RKO (cell line): ENCODE results near the gene EDNRA.
A peak's percentile ranks its signal among the peaks of the same experiment; 100 is the strongest.
"Not testable (repeated sequence)": the region's sequence is repeated elsewhere in the genome, so short reads cannot be mapped to it uniquely, and the experiment has no call there.

Experiments used
- DNase-seq: peaks from one replicate; pipeline ENCODE4 v3.0.0-alpha.2; 2016; ENCODE audit warnings: low spot score

Gene EDNRA

DNA sequence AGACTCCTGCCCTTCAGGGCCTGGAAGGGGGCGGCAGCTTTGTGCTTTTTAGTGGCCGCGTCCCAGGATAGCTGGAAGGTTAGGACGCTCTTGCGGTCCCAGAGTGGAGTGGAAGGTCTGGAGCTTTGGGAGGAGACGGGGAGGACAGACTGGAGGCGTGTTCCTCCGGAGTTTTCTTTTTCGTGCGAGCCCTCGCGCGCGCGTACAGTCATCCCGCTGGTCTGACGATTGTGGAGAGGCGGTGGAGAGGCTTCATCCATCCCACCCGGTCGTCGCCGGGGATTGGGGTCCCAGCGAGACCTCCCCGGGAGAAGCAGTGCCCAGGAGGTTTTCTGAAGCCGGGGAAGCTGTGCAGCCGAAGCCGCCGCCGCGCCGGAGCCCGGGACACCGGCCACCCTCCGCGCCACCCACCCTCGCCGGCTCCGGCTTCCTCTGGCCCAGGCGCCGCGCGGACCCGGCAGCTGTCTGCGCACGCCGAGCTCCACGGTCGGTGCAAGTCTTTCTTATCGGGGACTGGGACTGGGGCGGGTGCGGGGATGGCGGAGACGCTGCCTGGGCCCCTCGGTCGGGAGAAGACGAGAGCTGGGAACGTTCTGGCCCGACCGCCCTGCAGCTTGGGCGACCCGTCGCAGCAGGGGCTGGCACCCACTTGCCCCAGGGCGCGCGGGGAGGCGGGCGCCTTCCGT, at the start of gene EDNRA:
Gene EDNRA (plus strand): TSS at position 207 of the 686 bp plus-strand sequence. CDS start 4,585 bp downstream, outside the sequence.
- no peak for DNase-seq

GRCh38 chr4:147434370-147434769, 46.5 kb upstream of the EDNRA start:
- DNase-seq: not testable (repeated sequence)

- no peak for DNase-seq
Observed at GRCh38 chr4:147440442-147440841, 40.5 kb upstream of the EDNRA start.

GRCh38 chr4:147447786-147448185, 33.1 kb upstream of the EDNRA start:
- DNase-seq: no peak

- peak; percentile 20 for DNase-seq
Observed at GRCh38 chr4:147453561-147454141, 27.2 kb upstream of the EDNRA start.

DNA sequence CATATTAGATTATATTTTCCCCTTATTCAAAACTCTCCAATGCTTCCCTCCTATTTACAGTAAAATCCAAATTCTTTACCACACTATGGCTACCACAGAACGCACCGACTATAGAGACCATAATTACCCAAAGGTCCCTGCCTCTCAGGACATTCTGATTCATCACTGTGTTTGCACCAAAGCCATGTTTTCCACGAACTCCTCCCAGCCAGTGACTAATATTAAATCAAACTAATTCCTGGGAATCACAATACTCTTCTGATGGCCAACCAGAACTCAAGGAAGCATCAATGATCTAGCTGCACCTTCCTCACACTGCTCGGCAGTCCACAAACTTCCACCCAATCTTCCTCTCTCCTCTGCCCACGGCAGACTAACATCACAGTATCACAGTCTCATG, 24.2 kb upstream of the EDNRA start:
- DNase-seq: no peak

DNA sequence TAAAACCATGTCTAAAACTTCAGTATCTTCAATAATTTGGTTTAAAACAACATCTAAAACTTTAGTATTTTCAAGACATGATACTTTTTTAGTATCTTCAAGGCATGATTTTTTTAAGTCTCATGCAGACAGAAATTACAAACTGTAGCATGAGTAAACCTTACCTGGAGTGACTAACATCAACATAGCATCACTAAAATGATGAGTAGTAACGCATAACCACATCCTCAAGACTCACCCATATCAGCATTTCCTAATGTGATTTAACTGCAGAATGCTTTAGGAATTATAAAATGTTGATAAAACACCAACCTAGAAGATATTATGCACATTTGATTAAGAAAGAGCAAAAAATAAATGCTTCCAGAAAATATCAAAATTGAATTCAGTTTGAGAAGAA, 19.7 kb upstream of the EDNRA start:
- peak; percentile 56 for DNase-seq

DNA sequence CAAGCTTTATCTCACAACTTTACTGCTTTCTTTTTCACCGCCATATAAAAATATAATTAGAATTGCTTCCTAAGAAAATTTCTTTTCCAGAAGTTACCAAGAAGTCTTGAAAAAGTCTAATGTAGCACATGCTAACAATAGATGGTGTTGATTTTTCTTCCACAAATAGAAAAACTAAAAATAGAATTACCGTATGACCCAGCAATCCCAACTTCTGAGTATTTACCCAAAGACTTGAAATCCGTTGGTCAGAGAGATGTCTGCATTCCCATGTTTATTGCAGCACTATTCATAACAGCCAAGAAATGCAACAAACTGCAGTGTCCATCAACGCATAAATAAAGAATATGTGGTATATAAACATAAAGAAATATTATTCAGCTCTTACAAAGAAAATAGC, 17.8 kb upstream of the EDNRA start:
- no peak for DNase-seq

- no peak for DNase-seq
Observed at GRCh38 chr4:147465461-147465860, 15.4 kb upstream of the EDNRA start.

- DNase-seq: no peak
Observed at GRCh38 chr4:147477439-147477838, 3.5 kb upstream of the EDNRA start.

- DNase-seq: no peak
Observed at GRCh38 chr4:147479376-147479775, 1.5 kb upstream of the EDNRA start.

- no peak for DNase-seq
Observed at GRCh38 chr4:147479786-147480185, 1.1 kb upstream of the EDNRA start.

GRCh38 chr4:147480502-147480890, 401 bp upstream of the EDNRA start:
- no peak for DNase-seq

GRCh38 chr4:147481577-147482109, 746 bp downstream of the EDNRA start:
- DNase-seq: no peak

DNA sequence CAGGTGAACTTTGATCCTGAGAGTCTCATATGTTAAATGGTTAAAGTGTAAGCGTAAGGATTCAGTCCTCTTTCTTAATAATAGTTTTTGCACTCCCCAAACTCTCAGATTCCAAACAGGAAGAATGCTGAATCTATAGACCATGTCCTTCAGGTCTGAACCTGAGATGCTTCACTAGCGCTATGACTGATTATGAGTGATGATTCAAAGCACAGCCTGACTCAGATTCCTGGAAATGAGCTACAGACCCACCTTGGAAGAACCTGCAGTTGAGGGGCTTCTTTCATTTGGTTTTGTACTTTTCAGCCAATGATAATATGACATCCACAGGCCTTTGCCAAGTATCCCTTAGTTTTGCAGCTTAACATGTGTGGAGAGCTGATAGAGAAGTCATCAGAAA, 1.4 kb downstream of the EDNRA start:
- DNase-seq: no peak

DNA sequence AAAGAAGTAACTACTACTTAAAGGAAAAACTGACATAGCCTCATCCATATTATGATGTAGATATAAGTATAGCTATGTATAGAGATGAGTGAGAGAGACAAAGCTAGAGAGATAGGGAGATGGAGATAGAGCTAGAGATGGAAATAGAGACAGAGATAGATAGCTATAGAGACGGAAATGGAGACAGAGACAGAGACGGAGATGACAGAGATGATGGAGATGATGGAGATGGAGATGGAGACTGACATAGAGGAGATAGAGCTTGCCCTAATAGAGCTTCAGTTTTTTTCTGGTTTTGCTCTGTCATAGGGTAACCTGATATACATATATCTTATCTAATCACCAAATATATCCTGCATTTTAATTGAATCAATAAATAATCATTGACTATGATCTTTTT, 4.3 kb downstream of the EDNRA start:
- DNase-seq: no peak

DNA sequence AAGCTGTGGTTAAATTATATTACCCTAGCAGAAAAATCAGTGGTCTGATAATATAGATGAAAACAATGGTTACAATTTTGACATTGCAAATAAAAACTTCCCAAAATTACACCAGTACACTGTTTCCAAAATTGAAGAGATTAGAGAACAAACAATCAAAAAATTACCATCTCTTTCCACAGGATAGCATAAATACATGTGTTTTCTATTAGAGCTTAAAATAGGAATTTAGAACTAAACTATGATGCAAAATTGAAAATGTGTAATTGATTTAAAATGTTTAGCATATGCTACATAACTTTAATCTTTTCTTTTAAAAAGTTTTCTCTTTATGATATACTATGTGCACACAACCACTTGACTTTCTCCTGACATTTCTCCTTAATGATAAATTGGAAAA, 6.7 kb downstream of the EDNRA start:
- no peak for DNase-seq

- DNase-seq: no peak
Observed at GRCh38 chr4:147488556-147488955, 7.7 kb downstream of the EDNRA start.

GRCh38 chr4:147491086-147491485, 10.2 kb downstream of the EDNRA start:
- no peak for DNase-seq

GRCh38 chr4:147492306-147492705, 11.4 kb downstream of the EDNRA start:
- no peak for DNase-seq

DNA sequence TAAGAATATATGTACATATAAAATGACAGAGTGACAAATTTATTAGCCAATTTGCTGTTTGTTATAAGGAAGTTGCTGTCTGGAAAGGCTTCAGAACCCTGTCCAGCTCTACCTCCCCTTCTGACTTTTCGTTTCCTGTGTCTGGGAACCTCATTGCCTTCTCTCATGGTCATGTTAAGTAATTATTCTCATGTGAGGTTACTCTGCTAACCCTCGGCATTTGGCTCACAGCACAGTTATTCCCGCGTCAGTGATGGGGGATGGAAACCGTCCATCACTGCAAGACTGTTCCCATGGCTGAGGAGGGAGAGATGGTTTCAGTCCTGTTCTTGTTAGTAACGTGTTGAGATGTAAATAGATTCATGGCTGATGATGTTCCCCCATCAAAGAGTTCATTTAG, 11.9 kb downstream of the EDNRA start:
- DNase-seq: no peak

DNA sequence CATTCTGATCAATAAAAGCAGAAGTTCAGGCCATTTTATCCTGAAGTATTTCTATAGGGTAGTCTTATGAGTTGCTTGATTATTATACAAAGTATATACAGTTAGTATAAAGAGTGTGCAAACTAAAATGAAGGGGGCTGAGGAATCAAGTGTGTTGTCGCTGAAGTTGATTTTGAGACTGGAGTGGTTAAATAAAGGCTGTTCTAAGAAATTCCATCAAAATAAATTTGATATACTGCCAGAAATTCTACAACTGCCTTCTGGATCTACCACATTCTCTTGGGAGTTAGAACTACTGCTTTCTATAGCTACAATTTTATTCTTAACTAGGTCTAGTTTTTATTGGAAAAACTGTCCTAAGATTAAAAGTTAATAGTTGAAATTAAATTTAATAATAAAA, 12.4 kb downstream of the EDNRA start:
- DNase-seq: no peak

GRCh38 chr4:147494301-147494700, 13.4 kb downstream of the EDNRA start:
- no peak for DNase-seq

DNA sequence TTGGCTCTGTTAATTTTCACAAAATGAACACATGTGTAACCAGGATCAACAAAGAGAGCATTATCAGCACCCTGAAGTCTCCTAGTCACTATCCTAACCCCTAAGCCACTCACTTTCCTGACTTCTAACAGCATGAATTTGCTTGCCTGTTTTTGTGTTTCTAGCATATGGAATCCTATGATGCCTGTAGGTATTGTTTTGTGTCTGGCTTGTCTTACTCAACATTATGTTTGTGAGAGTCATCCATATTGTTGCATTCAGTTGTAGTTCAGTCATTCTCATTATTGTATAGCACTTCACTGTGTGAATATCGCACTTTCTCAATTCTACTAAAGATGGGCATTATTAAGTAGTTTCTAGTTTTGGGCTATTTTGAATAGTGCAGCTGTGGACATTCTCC, 15.6 kb downstream of the EDNRA start:
- no peak for DNase-seq
